OCI-LY3 (cell line): Measurements from ENCODE around the gene CYSLTR2.

ENCODE experiments used
- H2AFZ ChIP-seq: fragments of 200-600, 300-600 bp; shearing (Covaris generic); 2 replicates; pipeline ENCODE4 v1.6.0; 2014; ENCODE audit warnings: antibody characterized with exemption, low read depth, low read length
- H3K27ac ChIP-seq: fragments of 200-600, 300-600 bp; sonication (generic); 2 replicates; pipeline ENCODE4 v1.5.1; 2014; ENCODE audit warnings: mild to moderate bottlenecking, low read length, moderate library complexity, mixed read lengths
- H3K27me3 ChIP-seq: fragments of 200-600, 300-600 bp; sonication (generic); 2 replicates; pipeline ENCODE4 v1.6.1; 2014; ENCODE audit warnings: low read depth, low read length, mixed read lengths
- H3K36me3 ChIP-seq: fragments of 200-600, 300-600 bp; sonication (generic); replicated peaks from 2 replicates; pipeline ENCODE3; 2014; ENCODE audit warnings: low read depth, low read length, mixed read lengths
- H3K4me1 ChIP-seq: fragments of 300-600, 200-600 bp; sonication (generic); 2 replicates; pipeline ENCODE4 v1.6.1; 2014; ENCODE audit warnings: low read length, mixed read lengths
- H3K4me2 ChIP-seq: fragments of 200-600, 300-600 bp; sonication (generic); 2 replicates; pipeline ENCODE4 v1.6.1; 2014; ENCODE audit warnings: low read length, mixed read lengths
- H3K4me3 ChIP-seq: fragments of 300-600, 200-600 bp; sonication (generic); 2 replicates; pipeline ENCODE4 v1.5.1; 2014; ENCODE audit warnings: antibody characterized with exemption, mild to moderate bottlenecking, low read length, moderate library complexity
- H3K79me2 ChIP-seq: fragments of 300-600, 200-600 bp; shearing (Covaris generic); 2 replicates; pipeline ENCODE4 v1.6.1; 2014; ENCODE audit warnings: mild to moderate bottlenecking, low read length, mixed read lengths
- H3K9ac ChIP-seq: fragments of 300-600, 200-600 bp; shearing (Covaris generic); 2 replicates; pipeline ENCODE4 v1.6.0; 2014; ENCODE audit warnings: mild to moderate bottlenecking, low read length, moderate library complexity
- H3K9me3 ChIP-seq: fragments of 200-600, 300-600 bp; shearing (Covaris generic); 2 replicates; pipeline ENCODE4 v1.6.1; 2014; ENCODE audit warnings: low read length, mixed read lengths; ENCODE audit not compliant: insufficient read depth
- H4K20me1 ChIP-seq: fragments of 200-600, 300-600 bp; sonication (generic); 2 replicates; pipeline ENCODE4 v1.6.1; 2016; ENCODE audit warnings: low read length, mixed read lengths; ENCODE audit not compliant: insufficient read depth
- EZH2phosphoT487 ChIP-seq: fragments of 200-600 bp; shearing (Covaris generic); IDR thresholded peaks from 2 replicates; pipeline ENCODE4 v1.6.1; 2018; ENCODE audit warnings: antibody characterized with exemption, mixed run types, low read depth
- TF ChIP-seq, protein P1 (sequence below): fragments of 200-600, 300-600 bp; sonication (generic); IDR thresholded peaks from 2 replicates; pipeline ENCODE4 v1.5.1; 2014; ENCODE audit warnings: antibody characterized with exemption, low read length, low read depth

The CYSLTR2 gene

DNA sequence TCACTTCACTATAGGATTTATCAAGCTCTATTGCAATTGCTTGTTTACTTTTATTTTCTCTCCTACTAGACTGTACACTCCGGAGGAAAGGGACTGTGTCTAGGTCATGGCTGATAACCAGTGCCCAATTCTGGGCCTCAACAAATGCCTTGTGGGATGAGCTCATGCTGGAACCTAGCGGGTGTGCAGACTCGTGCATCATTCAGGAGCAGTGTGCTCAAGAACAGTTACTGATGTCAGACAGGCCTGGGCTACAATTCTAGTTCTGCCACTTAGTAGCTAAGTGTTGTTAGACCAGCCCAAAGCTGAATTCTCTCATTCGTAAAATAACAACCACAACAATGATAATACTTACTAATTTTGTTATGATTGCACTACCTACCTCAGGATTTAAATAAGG, 95.4 kb downstream of the CYSLTR2 start:
- H3K27ac ChIP-seq = no peak overlapping the region
- peaks cover 19% of the 10 kb centered on the region for H3K4me1 ChIP-seq
- H3K9ac ChIP-seq = no peak overlapping the region
- no peaks in the 10 kb centered on the region for H3K36me3 ChIP-seq
- TF ChIP-seq EZH2phosphoT487 = no peak
- TF ChIP-seq, protein P1, sequence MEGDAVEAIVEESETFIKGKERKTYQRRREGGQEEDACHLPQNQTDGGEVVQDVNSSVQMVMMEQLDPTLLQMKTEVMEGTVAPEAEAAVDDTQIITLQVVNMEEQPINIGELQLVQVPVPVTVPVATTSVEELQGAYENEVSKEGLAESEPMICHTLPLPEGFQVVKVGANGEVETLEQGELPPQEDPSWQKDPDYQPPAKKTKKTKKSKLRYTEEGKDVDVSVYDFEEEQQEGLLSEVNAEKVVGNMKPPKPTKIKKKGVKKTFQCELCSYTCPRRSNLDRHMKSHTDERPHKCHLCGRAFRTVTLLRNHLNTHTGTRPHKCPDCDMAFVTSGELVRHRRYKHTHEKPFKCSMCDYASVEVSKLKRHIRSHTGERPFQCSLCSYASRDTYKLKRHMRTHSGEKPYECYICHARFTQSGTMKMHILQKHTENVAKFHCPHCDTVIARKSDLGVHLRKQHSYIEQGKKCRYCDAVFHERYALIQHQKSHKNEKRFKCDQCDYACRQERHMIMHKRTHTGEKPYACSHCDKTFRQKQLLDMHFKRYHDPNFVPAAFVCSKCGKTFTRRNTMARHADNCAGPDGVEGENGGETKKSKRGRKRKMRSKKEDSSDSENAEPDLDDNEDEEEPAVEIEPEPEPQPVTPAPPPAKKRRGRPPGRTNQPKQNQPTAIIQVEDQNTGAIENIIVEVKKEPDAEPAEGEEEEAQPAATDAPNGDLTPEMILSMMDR = no peak
- H2AFZ ChIP-seq = no peak overlapping the region
- H3K79me2 ChIP-seq = no peaks in the 10 kb centered on the region
- no peaks in the 10 kb centered on the region; the same call in 1 of the 2 replicates for H3K27me3 ChIP-seq
- H3K9me3 ChIP-seq = no peaks in the 10 kb centered on the region
- peak overlapping the region; percentile 60 for H3K4me2 ChIP-seq
- no peaks in the 10 kb centered on the region for H4K20me1 ChIP-seq
- H3K4me3 ChIP-seq = peak overlapping the region; percentile 34

DNA sequence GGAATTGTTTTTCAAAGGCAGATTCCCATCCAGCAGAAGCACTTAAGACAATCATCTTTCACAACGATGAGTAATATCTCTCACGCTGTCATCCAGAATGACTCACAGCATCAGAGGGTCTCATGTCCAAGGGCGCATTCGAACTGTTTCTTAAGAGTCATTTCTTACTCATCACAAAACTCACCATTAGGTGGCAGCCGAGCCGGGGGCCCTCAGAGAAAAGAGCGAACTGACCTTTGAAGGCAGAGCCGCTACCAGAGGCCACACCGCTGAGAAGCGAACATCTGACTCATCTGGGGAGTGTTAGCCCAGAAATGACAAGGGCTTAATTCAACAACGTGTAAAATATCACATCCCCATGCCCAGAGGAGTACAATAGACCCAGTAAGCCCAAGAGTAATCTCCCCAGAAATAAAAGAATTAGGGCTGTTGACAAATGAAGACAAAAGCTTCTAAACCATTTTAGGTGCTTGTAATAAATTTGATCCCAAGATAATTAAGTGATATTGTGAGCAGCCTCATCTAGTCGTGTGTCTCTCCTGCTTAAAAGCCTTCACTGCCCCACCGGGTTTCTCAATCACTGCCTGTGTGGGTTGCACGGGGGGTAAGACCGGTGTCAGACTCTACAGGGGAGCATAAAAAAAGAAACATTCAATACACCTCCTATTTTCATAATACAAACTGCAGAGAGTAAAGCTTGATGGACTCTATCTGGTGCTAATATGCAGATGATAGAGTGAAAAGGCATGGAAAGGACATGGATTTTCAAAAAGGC, 96.2 kb downstream of the CYSLTR2 start:
- H3K9ac ChIP-seq = peak overlapping the region; percentile 15
- H3K9me3 ChIP-seq = no peaks in the 10 kb centered on the region
- 0 out of 2 replicates have a peak overlapping the region, but pooled peaks have one; percentile 5 for H2AFZ ChIP-seq
- peak overlapping the region; percentile 60 for H3K4me2 ChIP-seq
- no peaks in the 10 kb centered on the region for H4K20me1 ChIP-seq
- no peak overlapping the region for H3K27ac ChIP-seq
- H3K79me2 ChIP-seq = no peaks in the 10 kb centered on the region
- no peak for TF ChIP-seq EZH2phosphoT487
- TF ChIP-seq, protein P1 = peak; percentile 83
- peaks cover 19% of the 10 kb centered on the region for H3K4me1 ChIP-seq
- H3K4me3 ChIP-seq = peak overlapping the region; percentile 34
- H3K27me3 ChIP-seq = no peaks in the 10 kb centered on the region; the same call in 1 of the 2 replicates
- H3K36me3 ChIP-seq = no peaks in the 10 kb centered on the region

DNA sequence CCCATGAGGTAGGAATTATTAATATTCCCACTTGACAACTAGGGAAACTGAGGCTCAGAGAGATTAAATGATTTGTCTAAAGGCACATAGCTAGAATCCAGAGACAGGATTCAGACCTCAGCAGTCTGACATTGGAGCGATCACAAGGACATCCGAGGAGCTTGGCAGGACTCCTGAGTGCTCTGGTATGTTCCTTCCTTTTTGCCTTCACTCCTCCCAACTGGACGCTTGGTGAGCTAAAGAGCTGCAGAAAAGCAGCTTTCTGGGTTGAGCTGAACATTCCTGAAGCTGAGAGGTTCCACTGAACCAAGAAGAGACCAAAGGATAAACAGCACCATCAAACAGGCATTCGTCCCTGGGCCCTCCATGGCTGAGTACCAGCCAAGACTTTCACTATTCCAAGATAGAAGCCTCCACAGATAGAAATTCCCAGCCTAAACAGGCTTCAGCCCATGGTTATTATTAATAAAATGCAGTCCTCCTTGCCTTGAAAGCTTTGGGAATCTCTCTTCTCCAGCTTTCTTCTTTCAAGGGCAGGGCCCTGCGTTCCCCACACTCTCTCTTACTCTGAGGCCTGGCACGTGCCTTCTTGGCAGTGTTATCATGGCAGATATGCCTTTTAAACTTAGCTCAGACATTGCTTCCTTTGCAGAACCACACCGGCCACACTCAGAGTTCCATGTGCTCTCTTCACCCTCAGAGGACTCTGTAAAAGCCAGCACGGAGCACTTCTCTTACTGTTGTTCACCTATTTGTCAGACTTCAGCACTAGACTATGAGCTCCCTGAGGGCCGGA, 97.1 kb downstream of the CYSLTR2 start:
- Histone ChIP-seq H3K9me3 (no peaks in the 10 kb centered on the region), H3K4me3 (no peak overlapping the region), H3K36me3 (no peaks in the 10 kb centered on the region), H3K4me2 (no peak overlapping the region), H3K27me3 (no peaks in the 10 kb centered on the region; the same call in 1 of the 2 replicates), H4K20me1 (no peaks in the 10 kb centered on the region), H3K79me2 (no peaks in the 10 kb centered on the region), H3K9ac (no peak overlapping the region), H3K4me1 (peaks cover 19% of the 10 kb centered on the region), H2AFZ (no peak overlapping the region), H3K27ac (no peak overlapping the region)
- no peak for TF ChIP-seq EZH2phosphoT487
- TF ChIP-seq, protein P1 = no peak

DNA sequence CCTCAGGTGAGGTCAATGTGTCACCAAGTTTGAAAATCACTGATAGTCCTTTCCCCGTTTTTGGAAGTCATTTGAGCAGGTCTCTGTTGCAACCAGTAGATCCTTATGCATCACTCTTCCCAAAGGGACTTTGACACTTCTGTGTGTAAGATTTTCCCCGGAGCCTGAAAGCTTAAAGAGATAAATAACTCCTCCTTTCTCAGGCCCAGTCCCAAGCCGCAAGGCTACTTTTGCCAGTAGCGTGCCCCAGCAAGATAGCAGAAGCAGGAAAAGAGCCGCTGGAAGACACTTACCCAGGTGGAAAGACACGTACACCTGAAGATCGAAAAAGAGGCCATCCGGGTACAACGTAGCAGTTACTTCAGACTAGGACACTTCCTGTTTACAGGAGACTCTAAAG, 106.9 kb downstream of the CYSLTR2 start:
- Histone ChIP-seq H3K4me2 (no peak overlapping the region), H3K4me3 (no peak overlapping the region), H2AFZ (no peak overlapping the region), H4K20me1 (no peaks in the 10 kb centered on the region), H3K4me1 (no peaks in the 10 kb centered on the region), H3K9me3 (peaks cover 21% of the 10 kb centered on the region), H3K36me3 (peaks cover 5% of the 10 kb centered on the region), H3K27ac (no peak overlapping the region), H3K9ac (no peak overlapping the region), H3K27me3 (no peaks in the 10 kb centered on the region), H3K79me2 (no peaks in the 10 kb centered on the region)
- no peak for TF ChIP-seq EZH2phosphoT487
- TF ChIP-seq, protein P1 = no peak
